ENCODE data around the gene MLEC.
"Not testable (repeated sequence)": the region's sequence is repeated elsewhere in the genome, so short reads cannot be mapped to it uniquely, and the experiment has no call there.

The MLEC gene

GRCh38 chr12:120663741-120664140 is 23.2 kb upstream of the MLEC start:
- DNase-seq (ENCODE audit: low spot score): no peak

GRCh38 chr12:120666571-120667390 is 20.2 kb upstream of the MLEC start:
- DNase-seq (ENCODE audit: low spot score): no peak

DNA sequence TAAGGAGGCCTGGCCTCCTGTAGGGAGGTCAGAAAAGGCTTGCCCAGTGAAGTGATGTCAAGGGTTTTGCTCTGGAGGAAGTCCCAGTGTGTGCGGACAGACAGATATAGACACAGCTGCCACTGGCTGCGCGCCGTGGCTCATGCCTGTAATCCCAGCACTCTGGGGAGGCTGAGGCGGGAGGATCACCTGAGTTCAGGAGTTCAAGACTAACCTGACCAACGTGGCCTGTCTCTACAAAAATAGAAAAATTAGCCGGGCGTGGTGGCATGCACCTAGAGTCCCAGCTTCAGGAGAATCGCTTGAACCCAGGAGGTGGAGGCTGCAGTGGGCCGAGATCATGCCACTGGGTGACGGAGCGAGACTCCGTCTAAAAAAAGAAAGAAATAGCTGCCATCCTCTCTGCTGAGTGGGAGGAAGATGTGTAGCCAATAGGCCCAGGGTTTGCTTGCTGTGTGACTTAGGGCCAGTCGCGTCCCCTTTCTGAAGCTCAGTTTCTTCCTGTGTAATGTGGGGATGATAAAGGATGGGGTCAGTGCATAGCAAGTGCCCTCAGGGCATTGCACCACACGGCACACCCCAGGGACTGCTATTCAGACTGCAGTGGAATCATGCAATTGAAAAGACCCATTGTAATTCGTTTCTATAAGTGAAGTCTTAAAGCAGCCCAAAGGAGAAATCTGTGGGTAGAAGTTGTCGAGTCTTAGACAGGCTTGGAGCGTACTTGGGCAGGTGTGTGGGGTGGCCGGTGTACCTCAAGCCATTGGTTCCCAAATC is 18.7 kb upstream of the MLEC start:
- DNase-seq (ENCODE audit: low spot score): no peak

DNA sequence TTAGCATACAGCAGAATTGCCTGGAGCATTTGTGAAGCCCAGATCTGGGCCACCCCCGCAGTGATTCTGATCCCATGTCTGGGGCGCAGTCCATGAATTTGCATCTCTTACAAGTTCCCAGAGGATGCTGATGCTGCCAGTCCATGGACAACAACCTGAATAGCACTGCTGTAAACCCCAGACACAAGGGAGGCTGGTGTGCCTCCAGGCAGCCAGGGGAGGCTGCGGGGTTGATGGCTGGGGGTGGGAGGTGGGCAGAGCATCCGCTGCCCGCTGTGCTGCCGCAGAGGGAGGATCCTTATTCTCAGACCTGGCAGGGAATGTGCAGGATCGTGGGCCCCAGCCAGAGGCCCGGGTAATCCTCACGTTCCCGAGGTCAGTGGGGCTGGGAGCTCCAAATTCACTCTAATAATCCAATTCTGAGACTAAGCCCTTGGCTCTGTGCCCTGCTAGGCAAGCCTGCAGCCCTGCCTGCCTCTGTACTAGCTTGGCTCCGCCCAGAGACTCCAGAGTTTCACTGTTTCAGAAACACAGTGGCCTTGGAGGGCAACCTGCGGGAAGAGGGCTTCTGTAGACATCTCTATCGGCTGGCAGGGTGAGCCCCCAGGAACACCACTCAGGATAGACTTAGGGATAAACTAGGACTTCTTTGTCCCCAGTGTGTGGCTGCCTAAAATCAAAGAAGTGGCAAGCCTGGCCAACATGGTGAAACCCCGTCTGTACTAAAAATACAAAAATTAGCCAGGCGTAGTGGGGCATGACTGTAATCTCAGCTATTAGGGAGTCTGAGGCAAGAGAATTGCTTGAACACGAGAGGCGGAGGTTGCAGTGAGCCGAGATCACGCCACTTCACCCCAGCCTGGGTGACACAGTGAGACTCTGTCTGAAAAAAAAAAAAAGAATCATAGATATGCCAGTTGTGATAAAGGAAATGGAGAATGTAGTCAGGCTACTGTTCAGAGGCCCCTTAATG is 17.8 kb upstream of the MLEC start:
- no peak for DNase-seq (ENCODE audit: low spot score)

GRCh38 chr12:120670237-120670636 is 16.7 kb upstream of the MLEC start:
- not testable (repeated sequence) for DNase-seq (ENCODE audit: low spot score)

DNA sequence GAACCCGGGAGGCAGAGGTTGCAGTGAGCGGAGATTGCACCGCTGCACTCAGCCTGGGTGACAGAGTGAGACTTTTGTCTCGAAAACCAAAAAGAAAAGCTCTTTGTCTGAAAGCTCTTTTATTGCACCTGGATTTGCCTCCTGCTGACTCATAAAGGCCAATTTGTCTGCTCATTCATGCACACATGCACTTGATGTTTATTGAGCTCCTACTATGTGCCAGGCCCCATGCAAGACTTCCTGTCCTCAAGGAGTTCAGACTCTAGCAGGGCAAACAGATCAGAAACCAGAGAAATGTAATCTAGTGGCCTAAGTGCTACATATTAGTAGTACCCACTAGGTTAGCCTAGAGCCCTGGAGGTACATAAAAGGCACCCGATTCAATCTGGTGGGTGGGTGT is 16.3 kb upstream of the MLEC start:
- DNase-seq (ENCODE audit: low spot score): no peak

GRCh38 chr12:120674097-120674636 is 12.8 kb upstream of the MLEC start:
- no peak for DNase-seq (ENCODE audit: low spot score)

DNA sequence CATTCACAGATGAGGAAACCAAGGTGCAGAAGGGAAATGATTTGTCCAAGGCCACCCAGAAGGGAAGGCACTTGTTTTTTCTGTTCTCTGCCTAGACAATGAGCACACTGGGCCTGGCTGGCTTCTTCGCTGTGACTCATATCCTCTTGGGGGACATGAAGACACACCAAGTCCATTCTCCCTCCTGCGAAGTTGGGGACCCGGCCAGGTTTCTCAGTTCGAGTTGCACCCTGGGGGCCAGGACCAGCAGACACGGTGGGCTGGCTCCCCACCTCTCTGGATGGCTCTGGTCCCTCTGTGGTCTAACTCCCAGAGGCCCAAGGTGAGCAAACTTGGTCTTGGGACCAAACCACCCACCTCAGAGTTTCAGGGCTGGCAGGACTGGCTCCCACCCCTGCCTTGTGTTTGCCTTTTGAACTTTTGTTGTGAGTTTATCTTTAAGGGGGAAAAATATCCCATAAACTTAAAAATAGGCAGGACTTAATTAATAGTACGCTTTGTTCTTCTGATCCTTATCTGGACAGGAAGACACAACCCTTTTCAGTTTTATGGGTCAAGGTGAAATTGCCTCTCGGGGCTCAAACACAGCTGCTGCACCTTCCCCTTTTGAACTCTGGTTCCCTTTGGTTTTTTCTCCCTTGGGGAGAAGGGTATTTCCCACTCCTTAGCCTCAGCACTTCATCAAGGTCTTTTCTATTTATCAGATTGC is 9.0 kb upstream of the MLEC start:
- no peak for DNase-seq (ENCODE audit: low spot score)

GRCh38 chr12:120678572-120678971 is 8.4 kb upstream of the MLEC start:
- DNase-seq (ENCODE audit: low spot score): no peak

DNA sequence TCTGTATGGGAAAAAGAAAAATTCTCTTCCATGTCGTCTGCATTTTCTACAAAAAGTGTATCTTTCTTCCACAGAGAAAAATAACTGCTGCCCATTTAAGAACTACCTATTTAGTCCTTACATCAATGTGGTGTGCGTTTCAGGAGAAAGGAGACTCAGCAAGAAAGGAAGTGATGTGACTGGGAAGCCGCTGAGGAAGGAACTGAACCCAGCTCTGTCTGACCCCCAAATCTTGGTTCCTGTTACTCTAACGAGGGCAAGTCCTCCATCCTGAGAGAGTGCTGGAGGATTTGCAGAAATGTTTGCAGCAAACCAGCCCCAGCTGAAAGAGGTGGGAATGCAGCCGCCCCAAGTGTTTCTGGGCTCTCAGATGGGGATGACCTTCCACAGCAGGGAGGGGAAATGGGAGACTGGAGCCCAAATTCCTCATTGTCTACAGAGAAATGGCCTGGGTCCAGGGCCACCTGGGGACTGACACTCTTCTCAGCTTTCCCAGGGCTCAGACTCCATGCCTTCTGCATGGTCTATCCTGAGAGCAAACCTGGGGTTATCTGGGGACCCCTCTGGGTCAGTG is 6.7 kb upstream of the MLEC start:
- DNase-seq (ENCODE audit: low spot score): no peak

DNA sequence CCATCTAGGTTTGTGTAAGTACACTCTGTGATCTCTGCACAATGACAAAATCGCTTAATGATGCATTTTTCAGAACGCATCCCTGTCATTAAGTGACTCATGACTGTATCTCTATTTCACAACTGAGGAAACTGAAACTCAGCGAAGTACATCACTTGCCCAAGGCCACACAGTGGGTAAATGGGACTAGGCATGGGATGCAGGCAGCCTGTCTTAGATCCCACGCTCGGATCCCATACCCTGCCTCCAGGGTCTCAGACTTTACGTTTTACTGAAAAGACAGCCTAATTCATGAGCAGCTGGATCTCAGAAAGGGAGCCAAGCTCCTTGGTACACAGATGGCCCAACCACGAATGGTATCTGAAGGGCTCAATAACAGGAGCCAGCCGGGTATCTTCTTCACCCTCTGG is 2.4 kb upstream of the MLEC start:
- DNase-seq (ENCODE audit: low spot score): no peak

- DNase-seq (ENCODE audit: low spot score): no peak
These were observed 1.4 kb upstream of the MLEC start for GRCh38 chr12:120685522-120685921.

DNA sequence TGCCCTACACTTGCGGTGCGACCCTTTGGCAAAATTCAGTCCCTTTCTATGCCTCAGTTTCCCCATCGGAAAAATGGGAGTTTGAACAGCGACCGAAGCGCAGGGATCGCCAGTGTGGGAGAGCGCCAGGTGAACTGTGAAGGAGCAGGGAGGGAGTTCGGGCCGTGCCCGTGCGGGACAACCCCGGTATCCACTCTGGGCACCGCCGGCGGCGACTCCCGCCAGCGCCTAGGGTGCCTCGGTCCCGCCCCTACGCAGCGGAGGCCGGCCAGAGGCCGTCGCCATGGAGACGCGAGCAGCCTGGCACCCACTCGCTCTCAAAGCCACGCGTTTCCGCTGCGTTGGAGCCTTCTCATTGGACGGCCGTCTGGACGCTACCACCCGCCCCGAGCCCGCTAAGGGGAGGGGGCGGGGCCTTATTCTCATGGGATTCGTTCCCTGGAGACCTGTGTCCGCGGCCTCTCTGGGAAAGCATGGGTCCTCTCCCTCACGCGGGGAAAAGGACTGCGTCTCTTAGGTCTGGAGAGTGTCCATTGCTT is 729 bp upstream of the MLEC start:
- peak; percentile 99 for DNase-seq (ENCODE audit: low spot score)

- no peak for DNase-seq (ENCODE audit: low spot score)
These were observed 785 bp downstream of the MLEC start for GRCh38 chr12:120687578-120688289.

- no peak for DNase-seq (ENCODE audit: low spot score)
These were observed 1.6 kb downstream of the MLEC start for GRCh38 chr12:120688527-120689071.

- DNase-seq (ENCODE audit: low spot score): no peak
These were observed 2.6 kb downstream of the MLEC start for GRCh38 chr12:120689397-120690082.

DNA sequence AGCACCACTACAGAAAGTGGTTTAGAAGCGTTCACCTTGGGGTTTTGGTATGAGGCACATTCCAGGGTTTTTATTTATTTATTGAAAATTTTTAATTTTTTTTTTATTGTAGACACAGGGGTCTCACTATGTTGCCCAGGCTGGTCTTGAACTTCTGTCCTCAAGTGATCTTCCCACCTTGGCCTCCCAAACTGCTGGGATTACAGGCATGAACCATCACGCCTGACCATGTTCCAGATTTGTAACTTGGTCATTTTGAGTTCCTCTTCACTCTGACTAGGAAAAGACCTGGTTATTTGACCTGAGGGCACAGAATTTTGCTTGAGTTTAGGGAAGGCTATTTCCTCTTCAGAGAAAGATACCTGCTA is 3.1 kb downstream of the MLEC start:
- no peak for DNase-seq (ENCODE audit: low spot score)

GRCh38 chr12:120690978-120691377 is 4.0 kb downstream of the MLEC start:
- DNase-seq (ENCODE audit: low spot score): no peak

DNA sequence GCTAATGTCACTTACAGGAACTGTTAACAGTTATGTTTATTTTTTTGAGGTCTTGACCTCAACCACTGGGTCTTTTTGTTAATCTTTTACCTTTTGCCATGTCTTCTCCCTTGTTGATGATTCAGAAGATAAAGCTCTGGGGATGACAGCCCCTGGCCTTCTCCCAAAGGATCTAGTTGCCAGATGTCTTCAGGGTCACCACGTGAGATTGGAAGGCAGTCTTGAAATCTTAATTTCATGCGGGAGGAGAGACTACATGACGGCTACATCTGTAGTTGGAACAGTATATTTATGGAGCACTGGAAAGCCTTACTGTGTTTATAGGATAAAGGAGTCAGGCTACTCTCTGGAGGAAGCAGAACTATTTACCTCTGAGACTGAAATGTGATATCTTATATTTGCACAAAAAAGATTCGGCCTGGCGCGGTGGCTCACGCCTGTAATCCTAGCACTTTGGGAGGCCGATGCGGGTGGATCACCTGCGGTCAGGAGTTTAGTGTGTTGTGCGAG is 5.6 kb downstream of the MLEC start:
- DNase-seq (ENCODE audit: low spot score): no peak

All from Ammon's horn (tissue), 1 donor.